HAP-1 (cell line): Measurements from ENCODE around the gene MCM5.
"Not testable (repeated sequence)": the region's sequence is repeated elsewhere in the genome, so short reads cannot be mapped to it uniquely, and the experiment has no call there.

Experiments used
- DNase-seq, 2 experiments: peaks; one replicate each; pipeline ENCODE4 v3.0.0-alpha.2; 2016 to 2020; ENCODE audit warnings: low spot score in 2 of 2
- H3K27me3 ChIP-seq: fragments of 250-450 bp; sonication (Bioruptor Pico); 2 replicates; pipeline ENCODE4 v1.5.1; 2020; ENCODE audit warnings: low read depth, mild to moderate bottlenecking, moderate library complexity
- H3K36me3 ChIP-seq: fragments of 250-450 bp; sonication (Bioruptor Pico); replicated peaks from 2 replicates; pipeline ENCODE4 v1.5.1; 2020; ENCODE audit warnings: mild to moderate bottlenecking
- H3K4me1 ChIP-seq: fragments of 250-450 bp; sonication (Bioruptor Pico); 2 replicates; pipeline ENCODE4 v1.5.1; 2020; ENCODE audit warnings: mild to moderate bottlenecking
- H3K4me3 ChIP-seq: fragments of 250-450 bp; sonication (Bioruptor Pico); 2 replicates; pipeline ENCODE4 v1.5.1; 2020; ENCODE audit warnings: mild to moderate bottlenecking, moderate library complexity
- H3K9me3 ChIP-seq: fragments of 250-450 bp; sonication (Bioruptor Pico); 2 replicates; pipeline ENCODE4 v1.5.1; 2020; ENCODE audit warnings: mild to moderate bottlenecking, moderate library complexity
- in situ Hi-C: fragments of 300-500 bp; cut with MboI; formaldehyde crosslinking; loops from 3 replicates; pipeline ENCODE4 v1.14.3; 2020; ENCODE audit warnings: low sequenced_read_pairs, inconsistent platforms, mixed read lengths

Gene MCM5

GRCh38 chr22:35384527-35384926 is 15.4 kb upstream of the MCM5 start:
- H3K4me1 ChIP-seq: peaks cover 16% of the 10 kb centered on the region
- no peak overlapping the region for H3K4me3 ChIP-seq
- no peaks in the 10 kb centered on the region for H3K27me3 ChIP-seq
- in situ Hi-C loops: no loop called here
- H3K36me3 ChIP-seq: peaks cover 6% of the 10 kb centered on the region
- no peaks in the 10 kb centered on the region for H3K9me3 ChIP-seq
- no peak for DNase-seq

- Histone ChIP-seq H3K36me3 (peaks cover 9% of the 10 kb centered on the region), H3K27me3 (no peaks in the 10 kb centered on the region), H3K4me1 (peaks cover 16% of the 10 kb centered on the region), H3K4me3 (no peak overlapping the region), H3K9me3 (no peaks in the 10 kb centered on the region)
- in situ Hi-C loops: no loop called here
- DNase-seq: no peak
These were observed 14.9 kb upstream of the MCM5 start for GRCh38 chr22:35384975-35385588.

GRCh38 chr22:35386670-35387288 is 13.2 kb upstream of the MCM5 start:
- Histone ChIP-seq H3K36me3 (peaks cover 11% of the 10 kb centered on the region), H3K4me1 (peaks cover 3% of the 10 kb centered on the region), H3K4me3 (no peak overlapping the region), H3K9me3 (no peaks in the 10 kb centered on the region), H3K27me3 (no peaks in the 10 kb centered on the region)
- no peak for DNase-seq
- in situ Hi-C loops: no loop called here

GRCh38 chr22:35390933-35391332 is 9.0 kb upstream of the MCM5 start:
- Histone ChIP-seq H3K36me3 (peaks cover 11% of the 10 kb centered on the region), H3K9me3 (no peaks in the 10 kb centered on the region), H3K27me3 (no peaks in the 10 kb centered on the region), H3K4me1 (no peaks in the 10 kb centered on the region), H3K4me3 (no peak overlapping the region)
- no peak for DNase-seq
- in situ Hi-C loops: no loop called here

- DNase-seq: no peak
- no peaks in the 10 kb centered on the region for H3K9me3 ChIP-seq
- H3K27me3 ChIP-seq: no peaks in the 10 kb centered on the region
- in situ Hi-C loops: no loop called here
- no peaks in the 10 kb centered on the region for H3K4me1 ChIP-seq
- peaks cover 6% of the 10 kb centered on the region; the same call in 1 of the 2 replicates for H3K36me3 ChIP-seq
- no peak overlapping the region for H3K4me3 ChIP-seq
These were observed 7.6 kb upstream of the MCM5 start for GRCh38 chr22:35392357-35392756.

GRCh38 chr22:35393116-35394010 is 6.6 kb upstream of the MCM5 start:
- in situ Hi-C loops: no loop called here
- Histone ChIP-seq H3K4me3 (no peak overlapping the region), H3K9me3 (no peaks in the 10 kb centered on the region), H3K4me1 (no peaks in the 10 kb centered on the region), H3K27me3 (no peaks in the 10 kb centered on the region), H3K36me3 (peaks cover 6% of the 10 kb centered on the region; the same call in 1 of the 2 replicates)
- no peak for DNase-seq

- Histone ChIP-seq H3K4me3 (no peak overlapping the region), H3K4me1 (peaks cover 2% of the 10 kb centered on the region), H3K27me3 (no peaks in the 10 kb centered on the region), H3K9me3 (no peaks in the 10 kb centered on the region), H3K36me3 (peaks cover 6% of the 10 kb centered on the region; the same call in 1 of the 2 replicates)
- no peak for DNase-seq
- in situ Hi-C loops: no loop called here
These were observed 6.0 kb upstream of the MCM5 start for GRCh38 chr22:35394011-35394312.

- DNase-seq: no peak
- in situ Hi-C loops: no loop called here
- Histone ChIP-seq H3K4me3 (no peak overlapping the region), H3K4me1 (peaks cover 7% of the 10 kb centered on the region), H3K36me3 (peaks cover 2% of the 10 kb centered on the region; the same call in 1 of the 2 replicates), H3K27me3 (no peaks in the 10 kb centered on the region), H3K9me3 (no peaks in the 10 kb centered on the region)
These were observed 5.0 kb upstream of the MCM5 start for GRCh38 chr22:35394810-35395563.

- H3K36me3 ChIP-seq, H3K9me3 ChIP-seq, in situ Hi-C loops, DNase-seq, H3K27me3 ChIP-seq, H3K4me3 ChIP-seq: not testable (repeated sequence)
- peaks cover 14% of the 10 kb centered on the region for H3K4me1 ChIP-seq
These were observed 3.3 kb upstream of the MCM5 start for GRCh38 chr22:35396622-35397021.

GRCh38 chr22:35397095-35397904 is 2.6 kb upstream of the MCM5 start:
- Histone ChIP-seq H3K27me3 (no peaks in the 10 kb centered on the region), H3K4me1 (peaks cover 17% of the 10 kb centered on the region), H3K4me3 (no peak overlapping the region), H3K36me3 (peaks cover 11% of the 10 kb centered on the region), H3K9me3 (no peaks in the 10 kb centered on the region)
- in situ Hi-C loops: no loop called here
- DNase-seq: no peak

GRCh38 chr22:35398591-35398973 is 1.4 kb upstream of the MCM5 start:
- H3K4me3 ChIP-seq: no peak overlapping the region
- H3K4me1 ChIP-seq: peaks cover 29% of the 10 kb centered on the region

GRCh38 chr22:35399114-35399677 is 744 bp upstream of the MCM5 start:
- H3K4me1 ChIP-seq: peaks cover 35% of the 10 kb centered on the region
- in situ Hi-C loops: no loop called here
- H3K36me3 ChIP-seq: peaks cover 28% of the 10 kb centered on the region
- H3K9me3 ChIP-seq: no peaks in the 10 kb centered on the region
- no peak for DNase-seq
- peak overlapping the region; percentile 86 for H3K4me3 ChIP-seq
- no peaks in the 10 kb centered on the region for H3K27me3 ChIP-seq

More at GRCh38 chr22:35398591-35398973, 1.4 kb upstream of the MCM5 start:
- Histone ChIP-seq H3K27me3 (no peaks in the 10 kb centered on the region), H3K9me3 (no peaks in the 10 kb centered on the region), H3K36me3 (peaks cover 22% of the 10 kb centered on the region)
- in situ Hi-C loops: no loop called here
- no peak for DNase-seq

- Histone ChIP-seq H3K9me3 (no peaks in the 10 kb centered on the region), H3K4me1 (peaks cover 40% of the 10 kb centered on the region), H3K36me3 (peaks cover 41% of the 10 kb centered on the region), H3K4me3 (peak overlapping the region; percentile 86), H3K27me3 (no peaks in the 10 kb centered on the region)
- in situ Hi-C loops: no loop called here
- no peak for DNase-seq
These were observed 506 bp downstream of the MCM5 start for GRCh38 chr22:35400501-35400790.
